SH-SY5Y (cell line): ENCODE results near the gene RAMP1.

ENCODE experiments used
- GATA2 ChIP-seq: IDR thresholded peaks from 2 replicates; pipeline ENCODE4 v1.6.1; 2011; ENCODE audit warnings: mild to moderate bottlenecking, low read depth, low read length
- GATA3 ChIP-seq: IDR thresholded peaks from 2 replicates; pipeline ENCODE4 v1.6.1; 2011; ENCODE audit warnings: low read depth, mild to moderate bottlenecking, low read length, moderate library complexity

DNA sequence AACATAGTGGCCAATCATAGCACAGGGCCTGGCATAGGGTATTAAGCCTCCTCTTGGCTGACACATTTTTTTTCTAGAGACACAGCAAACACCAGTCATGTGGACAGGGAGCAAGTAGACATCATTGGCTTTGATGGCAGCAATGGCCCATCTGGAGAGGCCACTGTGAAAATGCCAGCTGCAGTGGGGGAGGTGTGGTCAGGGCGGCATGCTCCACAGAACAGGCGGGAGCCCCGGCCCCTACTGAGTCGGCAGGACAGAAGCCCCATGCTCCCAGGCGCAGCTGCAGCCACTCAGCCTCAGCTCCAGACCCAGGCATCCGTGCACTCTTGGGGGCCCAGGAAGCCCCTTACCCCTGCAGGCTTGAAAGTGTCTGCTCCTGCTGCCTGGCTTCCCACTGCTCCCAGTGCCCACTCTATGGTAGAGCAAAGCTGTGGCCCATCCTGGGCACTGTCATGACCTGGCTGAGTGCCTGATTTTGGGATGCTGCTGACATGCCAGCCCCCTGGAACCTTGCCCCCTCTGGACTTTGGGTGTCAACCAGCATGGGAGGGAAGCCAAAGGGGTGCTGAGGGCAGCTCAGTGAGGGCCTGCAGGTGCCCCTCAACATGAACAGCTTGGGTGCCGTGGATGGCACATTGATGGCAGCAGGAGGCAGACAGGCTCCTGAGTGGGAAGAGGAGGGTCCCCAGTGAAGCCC lies 84.1 kb downstream of the RAMP1 start:
- TF ChIP-seq GATA2: no peak
- TF ChIP-seq GATA3: no peak
